HG02678 (cell line): Measurements from ENCODE around the gene PANK4.
"Not testable (repeated sequence)": the region's sequence is repeated elsewhere in the genome, so short reads cannot be mapped to it uniquely, and the experiment has no call there.

ENCODE experiments used
- ATAC-seq: cut with Tn5 transposase; IDR thresholded peaks from one replicate; pipeline ENCODE4 v1.9.1; 2021; ENCODE audit warnings: mild to moderate bottlenecking, moderate library complexity; ENCODE audit not compliant: unreplicated experiment

PANK4 gene

GRCh38 chr1:2466958-2467554 lies 59.3 kb downstream of the PANK4 start:
- ATAC-seq, result no peak

- no peak for ATAC-seq
These were observed 60.1 kb downstream of the PANK4 start for GRCh38 chr1:2466270-2466665.

- ATAC-seq, result no peak
These were observed 60.8 kb downstream of the PANK4 start for GRCh38 chr1:2465371-2466269.

GRCh38 chr1:2463396-2463795 lies 63.0 kb downstream of the PANK4 start:
- ATAC-seq, result no peak

- no peak for ATAC-seq
These were observed 63.6 kb downstream of the PANK4 start for GRCh38 chr1:2462819-2463218.

- ATAC-seq, result no peak
These were observed 65.2 kb downstream of the PANK4 start for GRCh38 chr1:2460996-2461751.

- no peak for ATAC-seq
These were observed 66.2 kb downstream of the PANK4 start for GRCh38 chr1:2460203-2460602.

- no peak for ATAC-seq
These were observed 66.6 kb downstream of the PANK4 start for GRCh38 chr1:2459757-2460156.

GRCh38 chr1:2459102-2459753 lies 67.2 kb downstream of the PANK4 start:
- ATAC-seq, result not testable (repeated sequence)

- no peak for ATAC-seq
These were observed 67.7 kb downstream of the PANK4 start for GRCh38 chr1:2458687-2459086.
